Astrocyte (in vitro differentiated cells and primary cell): ENCODE data around the gene DOCK10.

Experiments used
- EZH2 ChIP-seq: IDR thresholded peaks from 2 replicates; pipeline ENCODE4 v1.6.1; 2012; ENCODE audit warnings: mild to moderate bottlenecking, low read length, inconsistent platforms; ENCODE audit not compliant: insufficient read depth
- TF ChIP-seq, protein P1 (sequence below): IDR thresholded peaks from 2 replicates; pipeline ENCODE4 v1.5.1; 2011; ENCODE audit warnings: low read depth, mild to moderate bottlenecking, inconsistent platforms, low read length, moderate library complexity; ENCODE audit not compliant: insufficient read depth

DNA sequence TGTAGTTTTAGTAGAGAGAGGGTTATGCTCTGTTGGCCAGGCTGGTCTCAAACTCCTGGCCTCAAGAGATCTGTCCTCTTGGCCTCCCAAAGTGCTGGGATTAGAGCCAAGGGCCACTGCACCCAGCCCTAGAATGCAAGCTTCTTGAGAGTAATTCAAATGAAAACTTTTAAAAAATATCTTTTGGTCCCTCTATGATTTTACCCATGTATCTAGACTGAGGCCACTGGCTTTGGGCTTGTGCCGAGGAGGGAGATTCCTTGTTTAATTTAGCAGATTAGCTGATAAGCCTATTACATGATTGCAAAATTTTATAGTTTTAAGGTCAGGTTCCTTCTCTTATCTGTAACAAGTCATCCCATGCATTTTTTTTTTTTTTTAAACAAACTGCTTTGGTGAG, 266.6 kb downstream of the DOCK10 start:
- TF ChIP-seq EZH2 = no peak
- TF ChIP-seq, protein P1, sequence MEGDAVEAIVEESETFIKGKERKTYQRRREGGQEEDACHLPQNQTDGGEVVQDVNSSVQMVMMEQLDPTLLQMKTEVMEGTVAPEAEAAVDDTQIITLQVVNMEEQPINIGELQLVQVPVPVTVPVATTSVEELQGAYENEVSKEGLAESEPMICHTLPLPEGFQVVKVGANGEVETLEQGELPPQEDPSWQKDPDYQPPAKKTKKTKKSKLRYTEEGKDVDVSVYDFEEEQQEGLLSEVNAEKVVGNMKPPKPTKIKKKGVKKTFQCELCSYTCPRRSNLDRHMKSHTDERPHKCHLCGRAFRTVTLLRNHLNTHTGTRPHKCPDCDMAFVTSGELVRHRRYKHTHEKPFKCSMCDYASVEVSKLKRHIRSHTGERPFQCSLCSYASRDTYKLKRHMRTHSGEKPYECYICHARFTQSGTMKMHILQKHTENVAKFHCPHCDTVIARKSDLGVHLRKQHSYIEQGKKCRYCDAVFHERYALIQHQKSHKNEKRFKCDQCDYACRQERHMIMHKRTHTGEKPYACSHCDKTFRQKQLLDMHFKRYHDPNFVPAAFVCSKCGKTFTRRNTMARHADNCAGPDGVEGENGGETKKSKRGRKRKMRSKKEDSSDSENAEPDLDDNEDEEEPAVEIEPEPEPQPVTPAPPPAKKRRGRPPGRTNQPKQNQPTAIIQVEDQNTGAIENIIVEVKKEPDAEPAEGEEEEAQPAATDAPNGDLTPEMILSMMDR = no peak
